Prostate gland (tissue), 1 donor: Measurements from ENCODE around the gene CUL7.

ENCODE experiments used
- POLR2A ChIP-seq: fragments of 450-650 bp; IDR thresholded peaks from one replicate; pipeline ENCODE4 v1.6.1; 2016; ENCODE audit warnings: antibody characterized with exemption, mild to moderate bottlenecking
- POLR2AphosphoS5 ChIP-seq: sonication (generic); formaldehyde crosslinking; IDR thresholded peaks from one replicate; pipeline ENCODE4 v1.6.1; 2017; ENCODE audit warnings: antibody characterized with exemption

GRCh38 chr6:43054206-43054943 is 724 bp upstream of the CUL7 start:
- TF ChIP-seq POLR2A (no peak), POLR2AphosphoS5 (no peak)
